Mesothelial cell of epicardium (in vitro differentiated cells): ENCODE results near the gene KBTBD4. TPM values are rescaled to one million over a fixed set of nuclear protein-coding genes. Genes with fewer than 3 reads are reported as not detected.

Experiments used
- DNase-seq, 2 experiments: peaks; one replicate each; pipeline ENCODE4 v3.0.0; 2021; ENCODE audit warnings: low spot score in 2 of 2; ENCODE audit not compliant: unreplicated experiment in 2 of 2
- H3K27ac Mint-ChIP-seq: 2 replicates; pipeline ENCODE4 v1.8.0; 2021; ENCODE audit warnings: mixed read lengths
- H3K27me3 Mint-ChIP-seq: 2 replicates; pipeline ENCODE4 v1.8.0; 2021; ENCODE audit warnings: low read depth, mixed read lengths
- H3K36me3 Mint-ChIP-seq: 2 replicates; pipeline ENCODE4 v1.8.0; 2021; ENCODE audit warnings: mixed read lengths
- H3K4me1 Mint-ChIP-seq: 2 replicates; pipeline ENCODE4 v1.8.0; 2021; ENCODE audit warnings: mixed read lengths
- H3K4me3 Mint-ChIP-seq: 2 replicates; pipeline ENCODE4 v1.8.0; 2021; ENCODE audit warnings: mild to moderate bottlenecking, moderate library complexity, mixed read lengths
- H3K9me3 Mint-ChIP-seq: 2 replicates; pipeline ENCODE4 v1.8.0; 2021; ENCODE audit warnings: mixed read lengths
- total RNA-seq: library from RNA; stranded (reverse); gene quantifications from 3 replicates; pipeline ENCODE4 v1.2.1, GENCODE V29; 2021
- TF ChIP-seq, protein P1 (sequence below): fragments of 200-600 bp; sonication (generic); IDR thresholded peaks from one replicate; pipeline ENCODE4 v1.5.0; 2021; ENCODE audit warnings: antibody characterized with exemption; ENCODE audit not compliant: unreplicated experiment

The KBTBD4 gene
- total RNA-seq, 1 donor from 2014 or later: 15.7 TPM

- H3K9me3 Mint-ChIP-seq: no peaks in the 10 kb centered on the region
- no peaks in the 10 kb centered on the region for H3K36me3 Mint-ChIP-seq
- DNase-seq: peak in 1 of 2 experiments; percentile 46
- TF ChIP-seq, protein P1, sequence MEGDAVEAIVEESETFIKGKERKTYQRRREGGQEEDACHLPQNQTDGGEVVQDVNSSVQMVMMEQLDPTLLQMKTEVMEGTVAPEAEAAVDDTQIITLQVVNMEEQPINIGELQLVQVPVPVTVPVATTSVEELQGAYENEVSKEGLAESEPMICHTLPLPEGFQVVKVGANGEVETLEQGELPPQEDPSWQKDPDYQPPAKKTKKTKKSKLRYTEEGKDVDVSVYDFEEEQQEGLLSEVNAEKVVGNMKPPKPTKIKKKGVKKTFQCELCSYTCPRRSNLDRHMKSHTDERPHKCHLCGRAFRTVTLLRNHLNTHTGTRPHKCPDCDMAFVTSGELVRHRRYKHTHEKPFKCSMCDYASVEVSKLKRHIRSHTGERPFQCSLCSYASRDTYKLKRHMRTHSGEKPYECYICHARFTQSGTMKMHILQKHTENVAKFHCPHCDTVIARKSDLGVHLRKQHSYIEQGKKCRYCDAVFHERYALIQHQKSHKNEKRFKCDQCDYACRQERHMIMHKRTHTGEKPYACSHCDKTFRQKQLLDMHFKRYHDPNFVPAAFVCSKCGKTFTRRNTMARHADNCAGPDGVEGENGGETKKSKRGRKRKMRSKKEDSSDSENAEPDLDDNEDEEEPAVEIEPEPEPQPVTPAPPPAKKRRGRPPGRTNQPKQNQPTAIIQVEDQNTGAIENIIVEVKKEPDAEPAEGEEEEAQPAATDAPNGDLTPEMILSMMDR: no peak
- H3K27ac Mint-ChIP-seq: no peak within 1 kb of the TSS
- peaks cover 16% of the 10 kb centered on the region for H3K4me1 Mint-ChIP-seq
- H3K4me3 Mint-ChIP-seq: peak within 1 kb of the TSS; percentile 70
- peaks cover 43% of the 10 kb centered on the region for H3K27me3 Mint-ChIP-seq
Observed at GRCh38 chr11:47593934-47594855, 15.4 kb upstream of the KBTBD4 start, which contains the start of gene C1QTNF4. Gene C1QTNF4, minus strand, starts transcription at chr11:47594411. Its CDS starts 3,601 bp downstream, at chr11:47590810.

DNA sequence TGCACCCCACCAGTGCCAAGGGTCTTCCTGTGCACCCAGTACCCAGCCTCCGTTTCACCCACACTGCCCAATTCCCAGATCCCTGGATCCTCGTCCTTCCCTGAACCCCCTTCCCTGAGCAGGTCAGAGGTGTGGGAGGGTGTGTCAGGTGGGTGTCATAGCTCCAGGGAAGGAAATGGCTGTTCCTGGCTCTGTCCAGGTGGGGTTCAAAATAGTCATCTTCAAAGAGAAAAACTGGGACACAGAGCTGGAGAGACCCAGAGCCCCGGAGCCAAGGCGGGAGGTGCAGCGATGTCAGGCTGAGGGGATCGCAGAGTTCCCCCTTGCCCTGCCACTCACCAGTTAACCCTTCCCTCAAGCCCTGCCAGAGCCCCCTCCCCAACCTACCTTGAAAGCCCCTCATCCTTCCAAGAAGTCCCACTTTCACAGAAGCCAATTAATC is 14.7 kb upstream of the KBTBD4 start:
- peaks cover 12% of the 10 kb centered on the region for H3K4me1 Mint-ChIP-seq
- peak overlapping the region; percentile 63 for H3K4me3 Mint-ChIP-seq
- no peaks in the 10 kb centered on the region for H3K9me3 Mint-ChIP-seq
- peaks cover 43% of the 10 kb centered on the region for H3K27me3 Mint-ChIP-seq
- DNase-seq: no peak
- TF ChIP-seq, protein P1: no peak
- no peak overlapping the region for H3K27ac Mint-ChIP-seq
- no peaks in the 10 kb centered on the region for H3K36me3 Mint-ChIP-seq

DNA sequence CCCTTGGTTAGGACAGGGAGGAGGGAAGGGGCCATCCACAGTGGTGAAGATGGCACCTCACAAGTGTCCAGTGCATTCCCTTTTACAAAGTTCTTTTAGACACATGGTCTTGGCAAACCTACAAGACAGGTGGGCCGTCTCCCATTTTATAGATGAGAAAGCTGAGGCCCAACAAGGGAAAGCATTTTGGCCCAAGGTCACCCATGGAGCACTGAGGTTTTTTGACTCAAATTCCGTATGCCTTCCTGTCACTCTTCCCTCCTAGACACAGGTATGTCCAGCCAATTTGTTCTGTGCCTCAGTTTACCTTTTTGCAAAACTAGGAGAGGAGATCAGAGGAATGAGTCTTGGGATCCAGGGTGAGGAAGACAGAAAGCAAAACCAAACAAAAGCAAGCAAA is 14.2 kb upstream of the KBTBD4 start:
- H3K9me3 Mint-ChIP-seq: no peaks in the 10 kb centered on the region
- no peak for DNase-seq
- H3K27ac Mint-ChIP-seq: no peak overlapping the region
- peak overlapping the region; percentile 63 for H3K4me3 Mint-ChIP-seq
- H3K4me1 Mint-ChIP-seq: peaks cover 12% of the 10 kb centered on the region
- TF ChIP-seq, protein P1: no peak
- H3K36me3 Mint-ChIP-seq: no peaks in the 10 kb centered on the region
- H3K27me3 Mint-ChIP-seq: peaks cover 43% of the 10 kb centered on the region

GRCh38 chr11:47592251-47592650 is 13.5 kb upstream of the KBTBD4 start:
- no peak for DNase-seq
- peaks cover 43% of the 10 kb centered on the region for H3K27me3 Mint-ChIP-seq
- TF ChIP-seq, protein P1: no peak
- H3K36me3 Mint-ChIP-seq: no peaks in the 10 kb centered on the region
- H3K27ac Mint-ChIP-seq: no peak overlapping the region
- H3K4me3 Mint-ChIP-seq: peak overlapping the region; percentile 63
- peaks cover 12% of the 10 kb centered on the region for H3K4me1 Mint-ChIP-seq
- H3K9me3 Mint-ChIP-seq: no peaks in the 10 kb centered on the region

- Mint-ChIP-seq H3K27me3 (peaks cover 43% of the 10 kb centered on the region), H3K4me3 (no peak overlapping the region), H3K27ac (no peak overlapping the region), H3K4me1 (peaks cover 12% of the 10 kb centered on the region), H3K9me3 (no peaks in the 10 kb centered on the region), H3K36me3 (no peaks in the 10 kb centered on the region)
- TF ChIP-seq, protein P1: no peak
- no peak for DNase-seq
Observed at GRCh38 chr11:47591764-47592163, 13.0 kb upstream of the KBTBD4 start.
